Sigmoid colon (tissue), 4 donors: ENCODE results near the gene DLX5.

Experiments
- CTCF ChIP-seq, 4 experiments: fragments of 450-650 bp in 3 of 4; fragments of 200-600 bp in 1 of 4; IDR thresholded peaks; one replicate each; pipeline ENCODE4 v1.5.1; 2016 to 2019; ENCODE audit warnings: antibody characterized with exemption in 4 of 4, mild to moderate bottlenecking in 3 of 4, moderate library complexity in 2 of 4
- EP300 ChIP-seq, 4 donors: sonication (generic); formaldehyde crosslinking; IDR thresholded peaks; one replicate each; pipeline ENCODE4 v1.6.1; 2017; ENCODE audit warnings: antibody characterized with exemption in 4 of 4

GRCh38 chr7:97015279-97015678, 9.4 kb downstream of the DLX5 start:
- TF ChIP-seq CTCF (IDR thresholded peaks at IDR 0.05) (no peak), EP300 (IDR thresholded peaks at IDR 0.05) (no peak)
